Fibroblast of pulmonary artery (primary cell): Measurements from ENCODE around the gene AGAP1.

Experiments used
- DNase-seq: peaks from one replicate; pipeline ENCODE4 v3.0.0-alpha.2; 2010; ENCODE audit warnings: low read depth
- H3K4me3 ChIP-seq: replicated peaks from 2 replicates; pipeline ENCODE4 v1.5.1; 2011; ENCODE audit warnings: low read depth, mild to moderate bottlenecking, control low read depth, low read length, moderate library complexity
- CTCF ChIP-seq: IDR thresholded peaks from 2 replicates; pipeline ENCODE4 v1.5.1; 2011; ENCODE audit warnings: mild to moderate bottlenecking, control low read depth, low read length, inconsistent platforms; ENCODE audit errors: missing control alignments

The AGAP1 gene

GRCh38 chr2:235849489-235849888, 355.6 kb downstream of the AGAP1 start:
- no peak for TF ChIP-seq CTCF
- no peak for DNase-seq
- no peak overlapping the region for H3K4me3 ChIP-seq

GRCh38 chr2:235850289-235850688, 356.4 kb downstream of the AGAP1 start:
- DNase-seq = no peak
- no peak overlapping the region for H3K4me3 ChIP-seq
- no peak for TF ChIP-seq CTCF

DNA sequence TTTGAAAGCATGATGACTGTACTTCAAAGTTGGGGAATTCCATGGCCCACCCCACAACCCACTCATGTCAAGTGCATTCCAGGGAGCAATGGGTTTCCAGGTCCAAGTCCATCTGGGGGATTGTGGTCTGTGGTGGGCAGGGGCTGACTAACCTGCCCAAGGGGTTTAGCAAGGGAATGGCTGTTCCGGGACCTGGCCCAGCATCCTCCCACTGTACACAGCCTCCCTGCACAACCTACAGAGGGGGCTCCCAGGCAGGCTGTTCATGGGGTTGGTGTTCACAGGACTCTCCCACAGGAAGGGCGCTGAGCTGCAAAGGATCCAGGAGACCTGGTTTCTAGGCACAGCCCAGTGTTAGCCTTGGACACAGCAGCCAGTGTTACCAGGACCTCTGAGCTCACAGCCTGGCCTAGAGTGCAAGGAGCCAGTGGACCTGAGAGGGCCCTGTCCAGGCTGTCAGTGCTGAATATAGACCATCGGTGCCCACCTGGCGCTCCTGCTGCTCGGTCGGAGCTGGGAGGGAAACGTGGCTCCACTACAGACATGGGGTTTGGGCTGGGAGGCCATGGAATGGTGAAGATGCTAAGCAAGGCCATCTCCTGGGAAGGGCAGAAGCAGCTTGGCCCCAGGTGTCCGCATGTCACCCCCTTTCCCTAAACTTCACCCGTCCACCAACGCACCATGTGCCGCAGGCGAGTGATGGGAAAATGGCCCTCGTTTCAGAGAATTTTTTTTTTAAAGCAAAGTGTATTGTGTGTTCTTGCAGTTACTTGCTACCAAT, 357.1 kb downstream of the AGAP1 start:
- TF ChIP-seq CTCF = no peak
- no peak for DNase-seq
- H3K4me3 ChIP-seq = no peak overlapping the region

DNA sequence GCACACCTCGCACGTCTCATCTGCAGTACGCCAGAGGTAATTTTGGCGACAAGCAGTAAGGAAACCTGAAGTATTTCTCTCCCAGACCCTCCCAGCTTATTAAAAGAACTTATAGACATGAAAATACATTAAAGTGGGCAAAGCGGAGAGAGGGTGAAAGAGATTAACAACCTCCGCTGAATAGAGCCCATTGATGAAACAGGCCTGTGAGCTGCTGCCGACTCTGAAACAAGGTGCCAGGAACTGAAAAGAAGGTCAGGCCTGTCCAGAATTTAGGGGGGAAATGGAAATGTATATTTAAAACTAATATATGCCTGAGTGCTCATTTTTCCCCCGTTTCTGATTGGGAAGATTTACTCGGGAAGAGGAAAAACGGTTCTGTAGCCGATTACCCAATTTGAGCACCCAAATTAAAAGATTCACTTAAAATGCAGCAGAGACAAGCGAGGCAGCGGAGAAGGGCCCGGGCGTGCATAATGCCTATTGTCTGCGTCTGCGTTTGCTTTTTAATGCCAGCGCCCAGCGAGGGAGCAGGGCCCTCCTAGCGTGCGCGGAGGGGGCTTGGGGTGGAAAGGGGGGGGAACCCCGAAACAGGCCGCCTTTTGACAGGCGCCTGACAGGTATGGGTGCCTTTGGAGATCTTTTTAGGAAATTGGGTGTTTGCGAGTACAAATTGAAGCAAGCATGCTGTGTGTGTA, 358.1 kb downstream of the AGAP1 start:
- no peak for TF ChIP-seq CTCF
- no peak for DNase-seq
- no peak overlapping the region for H3K4me3 ChIP-seq

- no peak for DNase-seq
- no peak for TF ChIP-seq CTCF
These were observed 358.7 kb downstream of the AGAP1 start for GRCh38 chr2:235852526-235852920.

GRCh38 chr2:235854276-235854675, 360.4 kb downstream of the AGAP1 start:
- peak; percentile 14 for DNase-seq

More at GRCh38 chr2:235852526-235852920, 358.7 kb downstream of the AGAP1 start:
- H3K4me3 ChIP-seq = no peak overlapping the region

More at GRCh38 chr2:235854276-235854675, 360.4 kb downstream of the AGAP1 start:
- TF ChIP-seq CTCF = no peak
- no peak overlapping the region for H3K4me3 ChIP-seq
